Measurements from ENCODE around the gene CSF3R. TPM values are rescaled to one million over a fixed set of nuclear protein-coding genes. Genes with fewer than 3 reads are reported as not detected.

The CSF3R gene
- 0.12 TPM in 1 of 2 replicates, not detected in the other for total RNA-seq

DNA sequence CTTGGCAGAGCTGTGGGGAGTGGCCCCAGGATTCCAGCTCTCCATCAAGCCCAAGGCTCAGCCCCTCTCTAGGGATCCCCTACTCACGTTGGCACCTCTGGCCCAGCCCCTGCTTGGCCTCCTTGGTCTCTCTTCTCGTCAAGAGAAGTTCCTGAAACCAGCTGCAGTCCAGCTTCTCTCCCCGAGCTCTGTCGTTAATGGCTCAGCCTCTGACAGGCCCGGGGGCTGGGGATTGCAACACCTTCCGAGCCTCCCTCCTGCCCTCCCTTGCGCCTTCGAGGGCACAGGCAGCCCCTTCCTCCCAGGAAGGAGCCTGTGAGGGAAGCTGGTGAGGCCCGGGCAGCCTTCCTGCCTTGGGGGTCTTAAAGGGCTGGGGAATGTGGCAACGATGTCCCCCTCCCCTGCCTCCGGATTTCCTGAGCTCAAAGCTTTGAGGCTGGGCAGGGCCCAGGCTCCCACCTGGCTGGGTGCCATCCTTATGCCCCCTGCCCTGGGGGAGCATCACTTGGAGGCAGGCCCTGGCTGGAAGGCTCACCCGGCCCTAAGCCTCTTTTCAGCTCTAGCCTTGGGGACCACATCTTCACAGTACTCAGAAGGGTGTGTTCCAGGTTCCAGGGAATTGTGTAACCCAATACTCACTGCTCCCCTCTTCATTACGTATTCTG lies at the start of gene CSF3R:
CSF3R (minus strand) TSS at position 190 of the 665 bp plus-strand sequence. CDS start 3,417 bp downstream, outside the sequence.
- intact Hi-C loops (cut with micrococcal nuclease): no loop called here
- Mint-ChIP-seq H3K27ac (no peak within 1 kb of the TSS), H3K4me1 (peaks cover 27% of the 10 kb centered on the region), H3K27me3 (peaks cover 3% of the 10 kb centered on the region), H3K36me3 (ENCODE audit: low read depth) (no peaks in the 10 kb centered on the region), H3K9me3 (no peaks in the 10 kb centered on the region), H3K4me3 (no peak within 1 kb of the TSS)
- ChIA-PET POLR2A (no interaction called here), CTCF (no interaction called here)
- no peak for DNase-seq
- TF ChIP-seq, protein P1, sequence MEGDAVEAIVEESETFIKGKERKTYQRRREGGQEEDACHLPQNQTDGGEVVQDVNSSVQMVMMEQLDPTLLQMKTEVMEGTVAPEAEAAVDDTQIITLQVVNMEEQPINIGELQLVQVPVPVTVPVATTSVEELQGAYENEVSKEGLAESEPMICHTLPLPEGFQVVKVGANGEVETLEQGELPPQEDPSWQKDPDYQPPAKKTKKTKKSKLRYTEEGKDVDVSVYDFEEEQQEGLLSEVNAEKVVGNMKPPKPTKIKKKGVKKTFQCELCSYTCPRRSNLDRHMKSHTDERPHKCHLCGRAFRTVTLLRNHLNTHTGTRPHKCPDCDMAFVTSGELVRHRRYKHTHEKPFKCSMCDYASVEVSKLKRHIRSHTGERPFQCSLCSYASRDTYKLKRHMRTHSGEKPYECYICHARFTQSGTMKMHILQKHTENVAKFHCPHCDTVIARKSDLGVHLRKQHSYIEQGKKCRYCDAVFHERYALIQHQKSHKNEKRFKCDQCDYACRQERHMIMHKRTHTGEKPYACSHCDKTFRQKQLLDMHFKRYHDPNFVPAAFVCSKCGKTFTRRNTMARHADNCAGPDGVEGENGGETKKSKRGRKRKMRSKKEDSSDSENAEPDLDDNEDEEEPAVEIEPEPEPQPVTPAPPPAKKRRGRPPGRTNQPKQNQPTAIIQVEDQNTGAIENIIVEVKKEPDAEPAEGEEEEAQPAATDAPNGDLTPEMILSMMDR (IDR thresholded peaks at IDR 0.05): no peak
- no peak for ATAC-seq (ENCODE audit: low read depth)

DNA sequence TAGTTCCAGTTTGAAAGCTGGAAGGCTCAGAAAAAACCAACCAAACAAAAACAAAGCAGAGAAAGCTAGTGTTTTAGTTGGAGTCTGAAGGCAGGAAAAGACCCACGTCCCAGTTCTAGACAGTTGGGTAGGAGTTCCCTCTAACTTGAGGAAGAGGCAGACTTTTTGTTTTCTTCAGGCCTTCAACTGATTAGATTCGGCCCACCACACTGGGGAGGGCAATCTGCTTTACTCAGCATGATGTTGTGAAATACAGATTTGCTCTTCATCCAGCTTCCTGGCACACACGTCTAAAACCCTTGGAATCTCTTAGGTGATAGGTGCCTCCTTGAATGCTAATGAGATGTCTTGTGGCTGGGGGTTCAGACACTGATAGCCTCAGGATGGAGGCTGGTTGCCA lies 49.1 kb upstream of the CSF3R start:
- Mint-ChIP-seq H3K9me3 (peaks cover 5% of the 10 kb centered on the region), H3K36me3 (ENCODE audit: low read depth) (no peaks in the 10 kb centered on the region), H3K27ac (no peak overlapping the region), H3K27me3 (peaks cover 18% of the 10 kb centered on the region), H3K4me1 (no peaks in the 10 kb centered on the region), H3K4me3 (no peak overlapping the region)
- DNase-seq: no peak
- ATAC-seq (ENCODE audit: low read depth): no peak
- ChIA-PET CTCF (no interaction called here), POLR2A (interaction anchor here (0.6 kb wide), 1 partner anchor 80 kb away, joined by 3 read pairs; no protein-coding TSS in a partner anchor)
- intact Hi-C loops (cut with micrococcal nuclease): no loop called here
- TF ChIP-seq, protein P1 (IDR thresholded peaks at IDR 0.05): no peak

DNA sequence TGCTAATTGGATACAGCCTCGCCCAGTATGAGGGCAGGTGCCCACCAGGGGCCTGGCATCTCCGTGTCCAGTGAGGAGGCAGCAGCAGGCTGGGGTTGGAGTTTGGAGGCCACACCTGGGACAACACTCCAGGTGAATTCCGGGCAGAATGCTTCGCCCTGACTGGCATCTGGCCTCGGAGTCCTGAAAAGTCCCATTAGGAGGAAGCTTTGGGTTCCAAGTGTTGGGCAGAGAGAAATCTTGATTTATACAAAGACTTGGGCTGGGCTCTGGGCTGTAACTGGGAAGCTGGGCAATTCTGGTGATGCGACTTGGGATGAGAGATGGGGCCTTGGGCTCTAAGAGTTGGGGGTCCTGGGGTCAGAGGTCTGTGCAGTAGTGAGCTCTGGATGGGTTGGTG lies 48.1 kb upstream of the CSF3R start:
- Mint-ChIP-seq H3K4me3 (no peak overlapping the region), H3K36me3 (ENCODE audit: low read depth) (no peaks in the 10 kb centered on the region), H3K27me3 (peaks cover 9% of the 10 kb centered on the region), H3K4me1 (no peaks in the 10 kb centered on the region), H3K9me3 (peaks cover 5% of the 10 kb centered on the region), H3K27ac (no peak overlapping the region)
- TF ChIP-seq, protein P1 (IDR thresholded peaks at IDR 0.05): no peak
- ChIA-PET CTCF (no interaction called here), POLR2A (no interaction called here)
- DNase-seq (no peak), ATAC-seq (ENCODE audit: low read depth) (no peak)
- intact Hi-C loops (cut with micrococcal nuclease): no loop called here

DNA sequence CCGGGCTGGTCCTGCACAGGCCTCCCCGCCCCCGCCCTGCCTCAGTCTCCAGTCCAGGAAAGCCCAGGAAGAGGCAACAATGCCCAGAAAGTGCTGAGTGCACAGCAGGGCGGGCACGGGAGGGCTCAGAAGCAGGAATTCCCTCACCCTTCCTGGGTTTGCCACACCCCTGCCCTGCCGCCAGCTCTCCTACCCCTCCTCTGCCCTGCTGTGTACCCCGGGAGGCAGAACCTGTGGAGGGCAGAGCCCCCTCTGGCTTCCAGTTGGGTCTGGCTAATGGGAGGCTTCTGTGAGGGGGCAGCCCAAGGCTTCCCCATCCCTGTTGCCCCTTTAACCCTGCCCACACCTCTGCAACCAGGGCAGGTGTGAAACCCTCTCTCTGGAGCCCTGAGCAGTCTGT lies 47.5 kb upstream of the CSF3R start:
- no peak overlapping the region for H3K4me3 Mint-ChIP-seq
- H3K36me3 Mint-ChIP-seq (ENCODE audit: low read depth): no peaks in the 10 kb centered on the region
- H3K27ac Mint-ChIP-seq: no peak overlapping the region
- peaks cover 7% of the 10 kb centered on the region for H3K27me3 Mint-ChIP-seq
- CTCF ChIA-PET: no interaction called here
- H3K4me1 Mint-ChIP-seq: no peaks in the 10 kb centered on the region
- ATAC-seq (ENCODE audit: low read depth) (no peak), DNase-seq (no peak)
- TF ChIP-seq, protein P1 (IDR thresholded peaks at IDR 0.05): no peak
- intact Hi-C loops (cut with micrococcal nuclease): no loop called here
- POLR2A ChIA-PET: no interaction called here
- H3K9me3 Mint-ChIP-seq: peaks cover 5% of the 10 kb centered on the region

DNA sequence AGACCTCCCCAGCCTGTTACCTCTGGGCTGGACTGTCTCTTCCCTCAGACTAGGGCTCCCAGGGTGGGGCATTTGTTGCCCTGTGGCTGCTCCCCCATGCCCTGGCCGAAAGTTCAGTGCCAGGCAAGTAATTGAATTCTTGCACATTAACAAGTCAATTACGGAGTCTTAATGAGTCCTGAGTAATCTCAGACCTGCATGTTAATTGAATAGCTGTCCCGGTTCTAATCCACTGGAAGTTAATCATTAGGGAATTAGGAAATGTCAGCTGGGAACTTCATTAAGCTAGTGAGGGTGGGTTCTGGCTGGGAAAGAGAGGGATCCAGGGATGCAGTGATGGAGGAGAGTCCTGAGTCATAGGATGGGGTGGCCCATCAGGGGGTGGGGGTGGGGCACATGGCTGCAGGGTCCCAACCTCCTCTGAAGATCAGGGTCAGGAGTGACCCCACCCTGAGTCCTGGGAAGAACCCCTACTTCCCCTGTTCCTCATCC lies 47.1 kb upstream of the CSF3R start:
- no peaks in the 10 kb centered on the region for H3K4me1 Mint-ChIP-seq
- TF ChIP-seq, protein P1 (IDR thresholded peaks at IDR 0.05): no peak
- H3K36me3 Mint-ChIP-seq (ENCODE audit: low read depth): no peaks in the 10 kb centered on the region
- ChIA-PET CTCF (interaction anchor here (1.4 kb wide), 1 partner anchor 13 kb away, joined by 3 read pairs; no protein-coding TSS in a partner anchor), POLR2A (no interaction called here)
- ATAC-seq (ENCODE audit: low read depth): no peak
- peaks cover 5% of the 10 kb centered on the region for H3K9me3 Mint-ChIP-seq
- no peak overlapping the region for H3K4me3 Mint-ChIP-seq
- H3K27me3 Mint-ChIP-seq: peaks cover 7% of the 10 kb centered on the region
- intact Hi-C loops (cut with micrococcal nuclease): no loop called here
- DNase-seq: no peak
- H3K27ac Mint-ChIP-seq: no peak overlapping the region
